ENCODE results near the gene CFAP97. TPM values are rescaled to one million over a fixed set of nuclear protein-coding genes. Genes with fewer than 3 reads are reported as not detected.
A peak's percentile ranks its signal among the peaks of the same experiment; 100 is the strongest.

CFAP97 gene
- total and polyA plus RNA-seq, 12 donors = 3.3 to 20.9 (median 12.2) TPM

GRCh38 chr4:185143601-185143969 is 60.2 kb downstream of the CFAP97 start:
- no peak for TF ChIP-seq CTCF (IDR thresholded peaks at IDR 0.05)
- Histone ChIP-seq H3K9me3 (no peaks in the 10 kb centered on the region), H3K27me3 (peaks cover 0 to 45% (median 0%) of the 10 kb centered on the region in 7 donors), H3K4me3 (peak overlapping the region; percentile 36 to 80 (median 66)), H3K36me3 (peaks cover 0 to 41% (median 24%) of the 10 kb centered on the region in 9 donors), H3K27ac (peak overlapping the region; percentile 83 to 94 (median 92)), H3K4me1 (peaks cover 0 to 58% (median 15%) of the 10 kb centered on the region in 9 donors)
- 1 to 2% methylated on average over 26 to 30 of the region's 30 CpGs for WGBS, 2 donors
- peak; percentile 25 to 65 (median 46) for ATAC-seq
- intact Hi-C loops (cut with DNase I) = loop anchor here in 1 of 10 donors (5.0 kb wide), 1 partner anchor 39 kb away; no protein-coding TSS in a partner anchor
- peak; percentile 72 to 77 for DNase-seq

- peak; percentile 85 to 93 (median 89) for ATAC-seq
- Histone ChIP-seq H3K36me3 (peaks cover 0 to 37% (median 20%) of the 10 kb centered on the region in 9 donors), H3K27ac (peak within 1 kb of the TSS; percentile 83 to 94 (median 92)), H3K4me3 (peak within 1 kb of the TSS; percentile 36 to 80 (median 66)), H3K4me1 (peaks cover 0 to 62% (median 20%) of the 10 kb centered on the region in 9 donors), H3K9me3 (no peaks in the 10 kb centered on the region), H3K27me3 (peaks cover 0 to 45% (median 0%) of the 10 kb centered on the region in 7 donors)
- peak; percentile 15 to 67 (median 51) for TF ChIP-seq CTCF (IDR thresholded peaks at IDR 0.05)
- peak; percentile 87 to 92 for DNase-seq
- WGBS, 2 donors = 0 to 1% methylated on average over 58 to 87 of the region's 87 CpGs
- intact Hi-C loops (cut with DNase I) = loop anchor here in 1 of 10 donors (5.0 kb wide), 1 partner anchor 39 kb away; no protein-coding TSS in a partner anchor
Measured at GRCh38 chr4:185142912-185143600, 60.7 kb downstream of the CFAP97 start, which contains the start of gene SLC25A4. TSS of gene SLC25A4 (plus strand) at chr4:185143266. CDS start at chr4:185143373, 107 bp downstream.

- peak in 5 of 8 donors; percentile 4 to 26 (median 15) for ATAC-seq
- H3K4me1 ChIP-seq = peaks cover 0 to 62% (median 19%) of the 10 kb centered on the region in 9 donors
Measured at GRCh38 chr4:185142564-185142911, 61.3 kb downstream of the CFAP97 start.

More at GRCh38 chr4:185142564-185142911, 61.3 kb downstream of the CFAP97 start:
- H3K9me3 ChIP-seq = no peaks in the 10 kb centered on the region
- 6 to 7% methylated on average over 11 of the region's 11 CpGs for WGBS, 2 donors
- H3K27me3 ChIP-seq = peaks cover 0 to 45% (median 0%) of the 10 kb centered on the region in 7 donors
- peaks cover 0 to 32% (median 17%) of the 10 kb centered on the region in 9 donors for H3K36me3 ChIP-seq
- DNase-seq = no peak
- no peak for TF ChIP-seq CTCF (IDR thresholded peaks at IDR 0.05)
- intact Hi-C loops (cut with DNase I) = loop anchor here in 1 of 10 donors (5.0 kb wide), 1 partner anchor 40 kb away; no protein-coding TSS in a partner anchor
- peak overlapping the region; percentile 12 to 80 (median 66) for H3K4me3 ChIP-seq
- H3K27ac ChIP-seq = peak overlapping the region; percentile 83 to 94 (median 92)

All from heart right ventricle (tissue), 16 donors.